A549 (cell line): ENCODE results near the gene TEN1. TPM values are rescaled to one million over a fixed set of nuclear protein-coding genes. Genes with fewer than 3 reads are reported as not detected.

Source experiments
- ATAC-seq, 2 experiments: fragments of 200-7000 bp in 1 of 2; fragments of >200 bp in 1 of 2; cut with Nextera tagmentation in 1 of 2; cut with Tn5 transposase in 1 of 2; 3 replicates each; pipeline versions ENCODE4 v1.8.0 to v1.9.1; 2018 to 2020; ENCODE audit warnings: mild to moderate bottlenecking in 1 of 2, moderate library complexity in 1 of 2
- CTCF ChIA-PET: fragments of 300-600 bp; sonication (Branson Sonifier 250); formaldehyde crosslinking; extraction: SDS; loops from one replicate; lab custom pipeline; 2021; ENCODE audit warnings: antibody characterized with exemption, inconsistent platforms; lab: Yijun Ruan, JAX
- POLR2A ChIA-PET: fragments of 350-600 bp; formaldehyde crosslinking; extraction: SDS; loops from one replicate; lab custom pipeline; 2021; ENCODE audit warnings: antibody characterized with exemption, inconsistent platforms; lab: Yijun Ruan, JAX
- DNase-seq, 2 experiments: peaks; one replicate each; pipeline versions ENCODE4 v3.0.0 to v3.0.0-alpha.2; 2011 to 2016; ENCODE audit warnings: low read depth in 1 of 2, low spot score in 1 of 2
- FAIRE-seq: peaks from 2 replicates; lab custom pipeline; 2011; peaks lifted over from hg19 to GRCh38; lab: Jason Lieb, UNC
- H3K27ac ChIP-seq, 2 experiments: fragments of >200 bp; sonication (Bioruptor Twin); formaldehyde crosslinking; 3 replicates each; pipeline ENCODE4 v1.5.1; 2016 to 2017
- H3K4me1 ChIP-seq: fragments of >200 bp; sonication (Bioruptor Twin); formaldehyde crosslinking; 3 replicates; pipeline ENCODE4 v1.6.1; 2016
- H3K4me2 ChIP-seq: fragments of >200 bp; sonication (Bioruptor Twin); formaldehyde crosslinking; 3 replicates; pipeline ENCODE4 v1.6.1; 2016
- H3K4me3 ChIP-seq: fragments of >200 bp; sonication (Bioruptor Twin); formaldehyde crosslinking; 3 replicates; pipeline ENCODE4 v1.5.1; 2016
- H3K9me3 ChIP-seq: fragments of >200 bp; sonication (Bioruptor Twin); formaldehyde crosslinking; 3 replicates; pipeline ENCODE4 v1.6.1; 2016
- CBX8 ChIP-seq: fragments of 200-600 bp; sonication (generic); IDR thresholded peaks from 2 replicates; pipeline ENCODE4 v1.6.1; 2016
- CEBPB ChIP-seq, 2 experiments: fragments of >200 bp in 1 of 2; sonication (Bioruptor Twin) in 1 of 2; formaldehyde crosslinking in 1 of 2; IDR thresholded peaks; 2 replicates each; pipeline ENCODE4 v1.6.1; 2012 to 2016
- CHD2 ChIP-seq: fragments of 150-350 bp; IDR thresholded peaks from 2 replicates; pipeline ENCODE4 v1.6.1; 2014; ENCODE audit warnings: low read length; ENCODE audit not compliant: partially characterized antibody
- EHF ChIP-seq: fragments of 250-450 bp; sonication (Bioruptor Pico); IDR thresholded peaks from 2 replicates; pipeline ENCODE4 v1.5.0; 2020; ENCODE audit warnings: mild to moderate bottlenecking
- FOSL2 ChIP-seq, 2 experiments: fragments of 450-650 bp in 1 of 2; fragments of >200 bp in 1 of 2; sonication (Bioruptor Twin) in 1 of 2; formaldehyde crosslinking; IDR thresholded peaks; 2 replicates each; pipeline versions ENCODE4 v1.5.0 to v1.6.1; 2016 to 2020; ENCODE audit warnings: mild to moderate bottlenecking in 1 of 2, moderate library complexity in 1 of 2
- GATA3 ChIP-seq: IDR thresholded peaks from 2 replicates; pipeline ENCODE4 v1.6.1; 2012; ENCODE audit warnings: borderline replicate concordance
- HOXA7 ChIP-seq: fragments of 250-450 bp; sonication (Bioruptor Pico); IDR thresholded peaks from 2 replicates; pipeline ENCODE4 v1.5.0; 2020; ENCODE audit warnings: mild to moderate bottlenecking, moderate library complexity
- JUN ChIP-seq, 2 experiments: fragments of >200 bp; sonication (Bioruptor Twin); formaldehyde crosslinking; IDR thresholded peaks; 2 replicates in 1 of 2; 3 replicates in 1 of 2; pipeline ENCODE4 v1.6.1; 2016 to 2017
- NPAS2 ChIP-seq: fragments of 250-450 bp; sonication (Bioruptor Pico); IDR thresholded peaks from 2 replicates; pipeline ENCODE4 v1.8.0; 2022; ENCODE audit warnings: mild to moderate bottlenecking, moderate library complexity, borderline replicate concordance
- POLR2A ChIP-seq: IDR thresholded peaks from 2 replicates; pipeline ENCODE4 v1.6.1; 2012; ENCODE audit warnings: mild to moderate bottlenecking, low read length
- ZC3H11A ChIP-seq: fragments of 450-650 bp; IDR thresholded peaks from 2 replicates; pipeline ENCODE4 v1.6.1; 2014; ENCODE audit warnings: antibody characterized with exemption, mild to moderate bottlenecking
- ZFP36 ChIP-seq: fragments of 450-650 bp; IDR thresholded peaks from 2 replicates; pipeline ENCODE4 v1.6.1; 2014; ENCODE audit warnings: borderline replicate concordance; ENCODE audit not compliant: partially characterized antibody
- WGBS: methylation state at CpG from one replicate; pipeline ENCODE4 v1.1.6; 2017; ENCODE audit errors: missing lambda C conversion rate; 5-methylcytosine and 5-hydroxymethylcytosine counted together
- polyA plus RNA-seq, 4 experiments: library from polyadenylated mRNA; depleted of rRNA in 3 of 4; stranded (reverse); fragments of >200 nt; fragmentation: RNase III in 1 of 4; extraction: RNeasy Plus Mini Kit Qiagen cat#74134 plus additional on column Dnase treatment in 1 of 4; gene quantifications; 2 replicates in 3 of 4; 3 replicates in 1 of 4; pipeline ENCODE4 v1.2.3, GENCODE V29; 2011 to 2017
- TF ChIP-seq, protein P1 (sequence below): IDR thresholded peaks from 2 replicates; pipeline ENCODE4 v1.6.1; 2012; ENCODE audit warnings: low read depth, borderline replicate concordance

TEN1 gene
- polyA plus RNA-seq, 2 of the 4 experiments (the other 2 are of a cell fraction), result 11.8 to 15.7 TPM

DNA sequence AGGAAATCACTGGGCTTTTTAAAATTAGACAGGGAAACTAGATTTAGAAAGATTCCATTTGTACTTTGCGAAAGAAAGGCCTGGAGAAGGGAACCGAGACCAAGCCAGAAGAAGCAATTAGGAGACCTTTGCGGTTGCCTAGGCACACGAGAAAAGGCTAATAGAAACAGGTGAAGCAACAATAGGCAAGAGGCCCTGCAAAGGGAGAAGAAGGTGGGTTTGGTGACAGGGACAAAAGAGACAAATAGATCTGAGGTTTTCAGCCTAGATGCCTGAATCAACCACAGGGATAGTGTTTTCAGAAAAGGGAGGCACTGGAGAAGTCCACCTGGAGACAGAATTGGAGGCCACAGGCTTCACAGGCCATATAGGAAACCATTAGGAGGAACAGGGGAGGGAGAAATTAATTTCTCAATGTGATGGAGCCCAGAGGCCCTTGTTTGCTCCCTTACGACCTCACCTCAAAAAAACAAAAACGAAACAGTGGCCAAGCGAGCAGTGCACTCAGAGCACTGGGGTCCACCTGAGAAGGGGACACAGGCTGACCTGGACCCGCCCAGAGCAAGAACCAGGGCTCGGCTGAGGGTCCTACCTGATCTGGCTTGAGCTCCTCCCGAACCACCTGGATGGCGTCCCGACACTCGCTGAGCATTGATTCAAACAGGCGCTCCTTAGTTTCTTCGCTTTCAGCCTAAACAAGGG lies 70.9 kb downstream of the TEN1 start:
- H3K4me2 ChIP-seq, result no peak overlapping the region
- 93% methylated on average over 15 of the region's 15 CpGs for WGBS
- no peak for ATAC-seq
- no peak overlapping the region for H3K4me3 ChIP-seq
- peaks cover 7% of the 10 kb centered on the region; the same call in 2 of the 3 replicates for H3K4me1 ChIP-seq
- FAIRE-seq, result no peak
- no peak overlapping the region for H3K27ac ChIP-seq
- no peak for DNase-seq
- POLR2A ChIA-PET, result no interaction called here
- CTCF ChIA-PET, result interaction anchor here (0.6 to 2.5 kb wide), 4 partner anchors 21 to 50 kb away, joined by 3 to 15 read pairs (median 7); no protein-coding TSS in a partner anchor
- TF ChIP-seq, protein P1, sequence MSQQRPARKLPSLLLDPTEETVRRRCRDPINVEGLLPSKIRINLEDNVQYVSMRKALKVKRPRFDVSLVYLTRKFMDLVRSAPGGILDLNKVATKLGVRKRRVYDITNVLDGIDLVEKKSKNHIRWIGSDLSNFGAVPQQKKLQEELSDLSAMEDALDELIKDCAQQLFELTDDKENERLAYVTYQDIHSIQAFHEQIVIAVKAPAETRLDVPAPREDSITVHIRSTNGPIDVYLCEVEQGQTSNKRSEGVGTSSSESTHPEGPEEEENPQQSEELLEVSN, result no peak
- TF ChIP-seq ZC3H11A (no peak), FOSL2 (IDR thresholded peaks at IDR 0.05) (no peak), FOSL2 (CRISPR knock-in tag; IDR thresholded peaks at IDR 0.05) (no peak), NPAS2 (no peak), GATA3 (no peak), HOXA7 (CRISPR knock-in tag) (no peak), CEBPB (IDR thresholded peaks at IDR 0.05) (no peak), JUN (IDR thresholded peaks at IDR 0.05) (no peak), EHF (CRISPR knock-in tag) (no peak), POLR2A (no peak), CHD2 (no peak), CBX8 (no peak), ZFP36 (no peak)
- no peaks in the 10 kb centered on the region for H3K9me3 ChIP-seq

Other genes starting within 250 kb of the TEN1 start
- gene GALK1, start 214.0 kb upstream of the TEN1 start, polyA plus RNA-seq (2011; rRNA removed), result 20.7 and 21.3 TPM in 2 replicates
- 50.9 to 55.6 TPM (median 54.3 TPM) in 3 replicates for gene GALK1, start 214.0 kb upstream of the TEN1 start, polyA plus RNA-seq (2017; fragmentation: RNase III; extraction: RNeasy Plus Mini Kit Qiagen cat#74134 plus additional on column Dnase treatment)
- gene UNK, start 194.4 kb upstream of the TEN1 start, polyA plus RNA-seq (2011; rRNA removed), result 34.5 and 40.0 TPM in 2 replicates
- gene UNK, start 194.4 kb upstream of the TEN1 start, polyA plus RNA-seq (2017; fragmentation: RNase III; extraction: RNeasy Plus Mini Kit Qiagen cat#74134 plus additional on column Dnase treatment), result 27.0 to 31.5 TPM (median 29.1 TPM) in 3 replicates
- 0.97 and 1.6 TPM in 2 replicates for gene UNC13D, start 134.8 kb upstream of the TEN1 start, polyA plus RNA-seq (2011; rRNA removed)
- gene UNC13D, start 134.8 kb upstream of the TEN1 start, polyA plus RNA-seq (2017; fragmentation: RNase III; extraction: RNeasy Plus Mini Kit Qiagen cat#74134 plus additional on column Dnase treatment), result 3.5 to 4.5 TPM (median 4.3 TPM) in 3 replicates
- gene WBP2, start 123.9 kb upstream of the TEN1 start, polyA plus RNA-seq (2011; rRNA removed), result 35.6 and 39.7 TPM in 2 replicates
- 111 to 131 TPM (median 116 TPM) in 3 replicates for gene WBP2, start 123.9 kb upstream of the TEN1 start, polyA plus RNA-seq (2017; fragmentation: RNase III; extraction: RNeasy Plus Mini Kit Qiagen cat#74134 plus additional on column Dnase treatment)
- 19.6 and 26.7 TPM in 2 replicates for gene TRIM47, start 100.7 kb upstream of the TEN1 start, polyA plus RNA-seq (2011; rRNA removed)
- 45.3 to 54.7 TPM (median 46.6 TPM) in 3 replicates for gene TRIM47, start 100.7 kb upstream of the TEN1 start, polyA plus RNA-seq (2017; fragmentation: RNase III; extraction: RNeasy Plus Mini Kit Qiagen cat#74134 plus additional on column Dnase treatment)
- 13.5 and 17.4 TPM in 2 replicates for gene TRIM65, start 82.3 kb upstream of the TEN1 start, polyA plus RNA-seq (2011; rRNA removed)
- 26.2 to 30.2 TPM (median 30.1 TPM) in 3 replicates for gene TRIM65, start 82.3 kb upstream of the TEN1 start, polyA plus RNA-seq (2017; fragmentation: RNase III; extraction: RNeasy Plus Mini Kit Qiagen cat#74134 plus additional on column Dnase treatment)
- 43.4 and 53.5 TPM in 2 replicates for gene MRPL38, start 74.4 kb upstream of the TEN1 start, polyA plus RNA-seq (2011; rRNA removed)
- 102 to 105 TPM (median 104 TPM) in 3 replicates for gene MRPL38, start 74.4 kb upstream of the TEN1 start, polyA plus RNA-seq (2017; fragmentation: RNase III; extraction: RNeasy Plus Mini Kit Qiagen cat#74134 plus additional on column Dnase treatment)
- 7.9 and 8.5 TPM in 2 replicates for gene FBF1, start 38.2 kb upstream of the TEN1 start, polyA plus RNA-seq (2011; rRNA removed)
- gene FBF1, start 38.2 kb upstream of the TEN1 start, polyA plus RNA-seq (2017; fragmentation: RNase III; extraction: RNeasy Plus Mini Kit Qiagen cat#74134 plus additional on column Dnase treatment), result 14.6 to 17.8 TPM (median 17.3 TPM) in 3 replicates
- 31.1 and 34.3 TPM in 2 replicates for gene ACOX1, start 74 bp upstream of the TEN1 start, polyA plus RNA-seq (2011; rRNA removed)
- gene ACOX1, start 74 bp upstream of the TEN1 start, polyA plus RNA-seq (2017; fragmentation: RNase III; extraction: RNeasy Plus Mini Kit Qiagen cat#74134 plus additional on column Dnase treatment), result 16.0 to 17.9 TPM (median 17.2 TPM) in 3 replicates
- 5.5 and 8.6 TPM in 2 replicates for gene CDK3, start 21.6 kb downstream of the TEN1 start, polyA plus RNA-seq (2011; rRNA removed)
- gene CDK3, start 21.6 kb downstream of the TEN1 start, polyA plus RNA-seq (2017; fragmentation: RNase III; extraction: RNeasy Plus Mini Kit Qiagen cat#74134 plus additional on column Dnase treatment), result 4.7 to 5.2 TPM (median 5.1 TPM) in 3 replicates
- gene EVPL, start 48.1 kb downstream of the TEN1 start, polyA plus RNA-seq (2011; rRNA removed), result 4.0 and 4.1 TPM in 2 replicates
- gene EVPL, start 48.1 kb downstream of the TEN1 start, polyA plus RNA-seq (2017; fragmentation: RNase III; extraction: RNeasy Plus Mini Kit Qiagen cat#74134 plus additional on column Dnase treatment), result 11.2 to 14.6 TPM (median 13.9 TPM) in 3 replicates
- gene SRP68, start 93.3 kb downstream of the TEN1 start, polyA plus RNA-seq (2011; rRNA removed), result 123 and 139 TPM in 2 replicates
- 113 to 123 TPM (median 121 TPM) in 3 replicates for gene SRP68, start 93.3 kb downstream of the TEN1 start, polyA plus RNA-seq (2017; fragmentation: RNase III; extraction: RNeasy Plus Mini Kit Qiagen cat#74134 plus additional on column Dnase treatment)
- 0.32 and 0.38 TPM in 2 replicates for gene GALR2, start 95.5 kb downstream of the TEN1 start, polyA plus RNA-seq (2011; rRNA removed)
- 0.44 to 0.60 TPM (median 0.59 TPM) in 3 replicates for gene GALR2, start 95.5 kb downstream of the TEN1 start, polyA plus RNA-seq (2017; fragmentation: RNase III; extraction: RNeasy Plus Mini Kit Qiagen cat#74134 plus additional on column Dnase treatment)
- 0.12 TPM in 1 of 2 replicates, not detected in the other for gene ZACN, start 99.9 kb downstream of the TEN1 start, polyA plus RNA-seq (2011; rRNA removed)
- 0.20 to 0.30 TPM (median 0.21 TPM) in 3 replicates for gene ZACN, start 99.9 kb downstream of the TEN1 start, polyA plus RNA-seq (2017; fragmentation: RNase III; extraction: RNeasy Plus Mini Kit Qiagen cat#74134 plus additional on column Dnase treatment)
- 64.5 and 76.4 TPM in 2 replicates for gene EXOC7, start 124.5 kb downstream of the TEN1 start, polyA plus RNA-seq (2011; rRNA removed)
- gene EXOC7, start 124.5 kb downstream of the TEN1 start, polyA plus RNA-seq (2017; fragmentation: RNase III; extraction: RNeasy Plus Mini Kit Qiagen cat#74134 plus additional on column Dnase treatment), result 63.0 to 72.3 TPM (median 71.0 TPM) in 3 replicates
- 0.09 TPM in 2 replicates for gene FOXJ1, start 162.0 kb downstream of the TEN1 start, polyA plus RNA-seq (2011; rRNA removed)
- 0.21 to 0.50 TPM (median 0.40 TPM) in 3 replicates for gene FOXJ1, start 162.0 kb downstream of the TEN1 start, polyA plus RNA-seq (2017; fragmentation: RNase III; extraction: RNeasy Plus Mini Kit Qiagen cat#74134 plus additional on column Dnase treatment)